SU-DHL-6 (cell line): Measurements from ENCODE around the gene OR14A2.

Source experiments
- EZH2phosphoT487 ChIP-seq: fragments of 200-600 bp; sonication (generic), shearing (Covaris generic); conservative IDR thresholded peaks from 2 replicates; pipeline ENCODE4 v1.6.1; 2018; ENCODE audit warnings: mild to moderate bottlenecking, antibody characterized with exemption, low read length, moderate library complexity, mixed read lengths
- TF ChIP-seq, protein P1 (sequence below): fragments of 200-600 bp; sonication (generic); IDR thresholded peaks from one replicate; pipeline ENCODE4 v1.5.1; 2017; ENCODE audit warnings: antibody characterized with exemption, mild to moderate bottlenecking, low read length, moderate library complexity; ENCODE audit not compliant: insufficient read depth, poor library complexity, severe bottlenecking

DNA sequence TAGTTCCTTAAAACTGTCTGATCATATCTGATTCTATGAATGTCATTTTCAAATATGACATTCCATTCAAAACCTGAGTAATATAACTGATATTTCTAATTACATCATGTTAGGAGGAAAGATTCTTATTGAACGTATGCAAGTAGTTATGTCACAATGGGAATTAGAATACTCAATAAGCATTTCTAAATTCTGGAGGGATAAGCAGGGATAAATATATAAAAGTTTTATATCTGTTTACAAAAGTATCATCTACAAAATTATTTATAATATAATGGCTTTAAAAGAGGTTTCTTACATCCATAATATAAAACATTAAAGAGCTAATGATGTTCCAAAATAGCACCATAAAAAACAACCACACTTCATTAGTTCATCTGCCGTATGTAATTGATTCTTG is at the start of gene OR14A2:
- TF ChIP-seq, protein P1, sequence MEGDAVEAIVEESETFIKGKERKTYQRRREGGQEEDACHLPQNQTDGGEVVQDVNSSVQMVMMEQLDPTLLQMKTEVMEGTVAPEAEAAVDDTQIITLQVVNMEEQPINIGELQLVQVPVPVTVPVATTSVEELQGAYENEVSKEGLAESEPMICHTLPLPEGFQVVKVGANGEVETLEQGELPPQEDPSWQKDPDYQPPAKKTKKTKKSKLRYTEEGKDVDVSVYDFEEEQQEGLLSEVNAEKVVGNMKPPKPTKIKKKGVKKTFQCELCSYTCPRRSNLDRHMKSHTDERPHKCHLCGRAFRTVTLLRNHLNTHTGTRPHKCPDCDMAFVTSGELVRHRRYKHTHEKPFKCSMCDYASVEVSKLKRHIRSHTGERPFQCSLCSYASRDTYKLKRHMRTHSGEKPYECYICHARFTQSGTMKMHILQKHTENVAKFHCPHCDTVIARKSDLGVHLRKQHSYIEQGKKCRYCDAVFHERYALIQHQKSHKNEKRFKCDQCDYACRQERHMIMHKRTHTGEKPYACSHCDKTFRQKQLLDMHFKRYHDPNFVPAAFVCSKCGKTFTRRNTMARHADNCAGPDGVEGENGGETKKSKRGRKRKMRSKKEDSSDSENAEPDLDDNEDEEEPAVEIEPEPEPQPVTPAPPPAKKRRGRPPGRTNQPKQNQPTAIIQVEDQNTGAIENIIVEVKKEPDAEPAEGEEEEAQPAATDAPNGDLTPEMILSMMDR: no peak
- TF ChIP-seq EZH2phosphoT487: no peak
